ENCODE results near the gene IFNAR2.

IFNAR2 gene

DNA sequence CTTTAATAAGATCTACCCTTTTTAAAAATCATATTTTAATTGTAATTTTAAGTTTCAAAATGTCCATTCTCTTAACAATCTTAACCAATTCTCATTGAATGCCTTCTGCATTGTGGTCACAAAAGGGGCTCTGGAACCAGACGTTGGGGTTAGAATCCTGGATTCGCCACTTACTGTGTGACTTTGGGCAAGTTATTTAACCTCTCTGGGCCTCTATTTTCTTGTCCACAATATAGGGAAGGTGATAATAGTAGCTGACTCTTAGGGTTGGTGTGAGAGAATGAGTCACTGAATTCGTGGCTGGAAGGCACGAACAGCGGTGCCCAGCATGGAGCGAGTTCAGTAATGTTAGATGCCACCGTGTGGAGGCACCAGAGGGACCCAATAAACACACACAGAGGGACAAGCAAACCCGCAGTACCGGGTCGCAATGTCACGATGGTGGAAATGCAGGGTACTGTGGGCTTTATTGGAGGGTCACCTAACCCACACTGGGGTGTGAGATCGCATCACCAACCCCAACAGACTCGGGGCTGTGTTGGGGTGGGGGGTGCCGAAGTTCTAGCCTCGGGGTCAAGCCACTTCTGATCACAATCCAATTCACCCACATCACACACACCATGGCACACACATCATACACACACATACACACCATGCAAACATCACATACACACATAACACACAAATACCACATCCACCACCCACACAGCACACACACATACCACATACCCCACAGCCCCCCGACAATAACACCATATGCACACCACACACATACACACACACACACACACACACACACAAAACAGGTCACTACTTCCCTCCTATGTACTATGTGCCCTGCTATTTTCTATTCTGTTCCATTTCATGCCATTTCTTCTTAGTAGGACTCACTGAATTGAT, 27.0 kb upstream of the IFNAR2 start:
- no peak overlapping the region for H3K9ac ChIP-seq (ENCODE audit: low read depth, low read length)
- no peak overlapping the region for H3K4me3 ChIP-seq (ENCODE audit: low read length)
- no peaks in the 10 kb centered on the region for H3K36me3 ChIP-seq (ENCODE audit: insufficient read depth, low read length)
- no peaks in the 10 kb centered on the region for H3K9me3 ChIP-seq (replicated peaks; ENCODE audit: low read length)
- H3K27me3 ChIP-seq (ENCODE audit: control insufficient read depth, insufficient read depth, low read length), result peaks cover 7% of the 10 kb centered on the region
- peaks cover 11% of the 10 kb centered on the region for H3K4me1 ChIP-seq (ENCODE audit: control insufficient read depth, insufficient read depth, low read length)
- no peak overlapping the region for H3K4me2 ChIP-seq (ENCODE audit: low read length)

GRCh38 chr21:33203371-33203724, 26.4 kb upstream of the IFNAR2 start:
- peaks cover 11% of the 10 kb centered on the region for H3K4me1 ChIP-seq (ENCODE audit: control insufficient read depth, insufficient read depth, low read length)

GRCh38 chr21:33205476-33205875, 24.3 kb upstream of the IFNAR2 start:
- H3K9ac ChIP-seq (ENCODE audit: low read depth, low read length), result no peak overlapping the region
- no peaks in the 10 kb centered on the region for H3K36me3 ChIP-seq (ENCODE audit: insufficient read depth, low read length)
- H3K9me3 ChIP-seq (replicated peaks; ENCODE audit: low read length), result no peaks in the 10 kb centered on the region
- H3K4me1 ChIP-seq (ENCODE audit: control insufficient read depth, insufficient read depth, low read length), result peaks cover 11% of the 10 kb centered on the region
- H3K4me2 ChIP-seq (ENCODE audit: low read length), result no peak overlapping the region
- no peak overlapping the region for H3K4me3 ChIP-seq (ENCODE audit: low read length)
- H3K27me3 ChIP-seq (ENCODE audit: control insufficient read depth, insufficient read depth, low read length), result peaks cover 4% of the 10 kb centered on the region

More at GRCh38 chr21:33203371-33203724, 26.4 kb upstream of the IFNAR2 start:
- no peak overlapping the region for H3K9ac ChIP-seq (ENCODE audit: low read depth, low read length)
- no peak overlapping the region for H3K4me3 ChIP-seq (ENCODE audit: low read length)
- no peaks in the 10 kb centered on the region for H3K9me3 ChIP-seq (replicated peaks; ENCODE audit: low read length)
- H3K36me3 ChIP-seq (ENCODE audit: insufficient read depth, low read length), result no peaks in the 10 kb centered on the region
- peaks cover 3% of the 10 kb centered on the region for H3K27me3 ChIP-seq (ENCODE audit: control insufficient read depth, insufficient read depth, low read length)
- peak overlapping the region; percentile 9 for H3K4me2 ChIP-seq (ENCODE audit: low read length)

- H3K36me3 ChIP-seq (ENCODE audit: insufficient read depth, low read length), result no peaks in the 10 kb centered on the region
- H3K4me1 ChIP-seq (ENCODE audit: control insufficient read depth, insufficient read depth, low read length), result peaks cover 11% of the 10 kb centered on the region
- H3K27me3 ChIP-seq (ENCODE audit: control insufficient read depth, insufficient read depth, low read length), result peaks cover 6% of the 10 kb centered on the region
- H3K9ac ChIP-seq (ENCODE audit: low read depth, low read length), result no peak overlapping the region
- no peak overlapping the region for H3K4me2 ChIP-seq (ENCODE audit: low read length)
- H3K4me3 ChIP-seq (ENCODE audit: low read length), result no peak overlapping the region
- no peaks in the 10 kb centered on the region for H3K9me3 ChIP-seq (replicated peaks; ENCODE audit: low read length)
Observed at GRCh38 chr21:33206771-33207281, 22.9 kb upstream of the IFNAR2 start.

- H3K36me3 ChIP-seq (ENCODE audit: insufficient read depth, low read length), result no peaks in the 10 kb centered on the region
- peaks cover 11% of the 10 kb centered on the region for H3K4me1 ChIP-seq (ENCODE audit: control insufficient read depth, insufficient read depth, low read length)
- no peak overlapping the region for H3K9ac ChIP-seq (ENCODE audit: low read depth, low read length)
- no peak overlapping the region for H3K4me2 ChIP-seq (ENCODE audit: low read length)
- H3K9me3 ChIP-seq (replicated peaks; ENCODE audit: low read length), result no peaks in the 10 kb centered on the region
- peaks cover 6% of the 10 kb centered on the region for H3K27me3 ChIP-seq (ENCODE audit: control insufficient read depth, insufficient read depth, low read length)
- H3K4me3 ChIP-seq (ENCODE audit: low read length), result no peak overlapping the region
Observed at GRCh38 chr21:33207449-33208149, 22.1 kb upstream of the IFNAR2 start.

DNA sequence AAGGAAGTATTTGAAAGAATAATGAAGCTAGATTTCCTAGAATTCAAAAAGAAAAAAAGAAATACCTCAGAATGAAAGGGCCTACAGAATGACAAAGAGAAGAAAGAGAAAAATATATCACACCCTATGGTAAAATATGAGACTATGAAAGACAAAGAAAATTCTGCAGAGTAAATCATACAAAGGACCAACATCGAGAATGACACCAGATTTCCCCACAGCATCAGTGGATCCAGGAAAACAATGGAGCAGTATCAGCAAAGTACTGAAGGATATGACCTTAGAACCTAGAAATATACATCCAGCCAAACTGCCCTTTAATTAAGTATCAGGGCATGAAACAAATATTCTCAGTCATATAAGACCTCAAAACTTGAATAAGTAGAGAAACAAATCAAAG, 21.2 kb upstream of the IFNAR2 start:
- no peak overlapping the region for H3K4me2 ChIP-seq (ENCODE audit: low read length)
- H3K4me1 ChIP-seq (ENCODE audit: control insufficient read depth, insufficient read depth, low read length), result peaks cover 5% of the 10 kb centered on the region
- no peaks in the 10 kb centered on the region for H3K9me3 ChIP-seq (replicated peaks; ENCODE audit: low read length)
- no peak overlapping the region for H3K4me3 ChIP-seq (ENCODE audit: low read length)
- no peak overlapping the region for H3K9ac ChIP-seq (ENCODE audit: low read depth, low read length)
- H3K36me3 ChIP-seq (ENCODE audit: insufficient read depth, low read length), result no peaks in the 10 kb centered on the region
- H3K27me3 ChIP-seq (ENCODE audit: control insufficient read depth, insufficient read depth, low read length), result peaks cover 6% of the 10 kb centered on the region

DNA sequence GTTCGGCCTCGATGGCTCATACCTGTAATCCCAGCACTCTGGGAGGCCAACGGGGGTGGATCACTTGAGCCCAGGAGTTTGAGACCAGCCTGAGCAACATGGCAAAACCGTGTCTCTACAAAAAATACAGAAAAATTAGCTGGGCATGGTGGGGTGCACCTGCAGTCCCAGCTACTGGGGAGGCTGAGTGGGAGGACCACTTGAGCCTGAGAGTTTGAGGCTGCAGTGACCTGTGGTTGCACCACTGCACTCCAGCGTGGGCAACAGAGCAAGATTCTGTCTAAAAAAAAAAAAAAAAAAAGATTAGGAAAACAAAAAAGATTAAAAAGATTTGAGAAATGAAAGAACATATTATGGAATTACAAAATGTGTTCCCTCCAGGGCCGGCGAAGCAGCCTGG, 18.4 kb upstream of the IFNAR2 start:
- H3K4me1 ChIP-seq (ENCODE audit: control insufficient read depth, insufficient read depth, low read length), result no peaks in the 10 kb centered on the region
- no peak overlapping the region for H3K4me2 ChIP-seq (ENCODE audit: low read length)
- H3K27me3 ChIP-seq (ENCODE audit: control insufficient read depth, insufficient read depth, low read length), result peaks cover 20% of the 10 kb centered on the region
- H3K9me3 ChIP-seq (replicated peaks; ENCODE audit: low read length), result no peaks in the 10 kb centered on the region
- no peaks in the 10 kb centered on the region for H3K36me3 ChIP-seq (ENCODE audit: insufficient read depth, low read length)
- no peak overlapping the region for H3K4me3 ChIP-seq (ENCODE audit: low read length)
- H3K9ac ChIP-seq (ENCODE audit: low read depth, low read length), result no peak overlapping the region

GRCh38 chr21:33211732-33212131, 18.0 kb upstream of the IFNAR2 start:
- peaks cover 20% of the 10 kb centered on the region for H3K27me3 ChIP-seq (ENCODE audit: control insufficient read depth, insufficient read depth, low read length)
- H3K9me3 ChIP-seq (replicated peaks; ENCODE audit: low read length), result no peaks in the 10 kb centered on the region
- H3K4me2 ChIP-seq (ENCODE audit: low read length), result no peak overlapping the region
- no peak overlapping the region for H3K4me3 ChIP-seq (ENCODE audit: low read length)
- no peaks in the 10 kb centered on the region for H3K4me1 ChIP-seq (ENCODE audit: control insufficient read depth, insufficient read depth, low read length)
- H3K9ac ChIP-seq (ENCODE audit: low read depth, low read length), result no peak overlapping the region
- no peaks in the 10 kb centered on the region for H3K36me3 ChIP-seq (ENCODE audit: insufficient read depth, low read length)

DNA sequence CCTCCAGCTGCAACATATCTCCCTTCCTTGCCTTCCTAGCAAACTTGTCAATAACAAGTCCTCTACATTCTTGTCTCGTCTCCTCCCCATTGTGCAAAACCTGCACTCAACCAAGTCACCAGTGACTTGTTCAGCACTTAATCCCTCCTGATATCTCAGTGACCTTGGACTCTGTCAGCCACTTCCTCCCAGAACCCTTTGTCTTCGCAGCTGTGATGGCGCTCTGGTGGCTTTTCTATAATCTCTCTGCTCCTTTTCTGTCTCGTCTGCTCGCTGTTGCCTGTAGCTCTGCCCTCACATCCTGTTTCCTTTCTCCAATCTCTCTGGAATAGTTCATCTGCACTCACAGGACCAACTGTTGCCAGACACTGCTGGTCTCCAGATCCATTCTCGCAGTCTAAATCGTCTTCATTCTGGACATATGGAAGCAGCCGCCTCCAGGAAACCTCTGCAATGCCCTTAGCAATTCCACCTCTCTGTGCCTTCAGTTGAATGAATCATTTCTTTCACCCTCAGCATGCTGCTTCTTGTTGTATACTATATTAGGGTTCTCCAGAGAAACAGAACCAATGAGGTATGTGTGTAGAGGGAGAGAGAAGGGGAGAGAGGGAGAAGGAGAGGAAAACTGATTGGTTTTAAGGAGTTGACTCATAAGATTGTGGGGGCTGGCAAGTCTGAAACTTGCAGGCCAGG, 17.4 kb upstream of the IFNAR2 start:
- H3K4me1 ChIP-seq (ENCODE audit: control insufficient read depth, insufficient read depth, low read length), result no peaks in the 10 kb centered on the region
- H3K4me3 ChIP-seq (ENCODE audit: low read length), result no peak overlapping the region
- H3K4me2 ChIP-seq (ENCODE audit: low read length), result no peak overlapping the region
- no peaks in the 10 kb centered on the region for H3K9me3 ChIP-seq (replicated peaks; ENCODE audit: low read length)
- H3K9ac ChIP-seq (ENCODE audit: low read depth, low read length), result no peak overlapping the region
- H3K36me3 ChIP-seq (ENCODE audit: insufficient read depth, low read length), result no peaks in the 10 kb centered on the region
- peaks cover 20% of the 10 kb centered on the region for H3K27me3 ChIP-seq (ENCODE audit: control insufficient read depth, insufficient read depth, low read length)

GRCh38 chr21:33214056-33214455, 15.7 kb upstream of the IFNAR2 start:
- Histone ChIP-seq H3K4me1 (ENCODE audit: control insufficient read depth, insufficient read depth, low read length) (no peaks in the 10 kb centered on the region), H3K27me3 (ENCODE audit: control insufficient read depth, insufficient read depth, low read length) (peaks cover 20% of the 10 kb centered on the region), H3K9me3 (replicated peaks; ENCODE audit: low read length) (no peaks in the 10 kb centered on the region), H3K9ac (ENCODE audit: low read depth, low read length) (no peak overlapping the region), H3K36me3 (ENCODE audit: insufficient read depth, low read length) (no peaks in the 10 kb centered on the region), H3K4me2 (ENCODE audit: low read length) (no peak overlapping the region), H3K4me3 (ENCODE audit: low read length) (no peak overlapping the region)

- Histone ChIP-seq H3K4me1 (ENCODE audit: control insufficient read depth, insufficient read depth, low read length) (no peaks in the 10 kb centered on the region), H3K9ac (ENCODE audit: low read depth, low read length) (no peak overlapping the region), H3K4me2 (ENCODE audit: low read length) (no peak overlapping the region), H3K4me3 (ENCODE audit: low read length) (no peak overlapping the region), H3K27me3 (ENCODE audit: control insufficient read depth, insufficient read depth, low read length) (peaks cover 13% of the 10 kb centered on the region), H3K36me3 (ENCODE audit: insufficient read depth, low read length) (no peaks in the 10 kb centered on the region), H3K9me3 (replicated peaks; ENCODE audit: low read length) (no peaks in the 10 kb centered on the region)
Observed at GRCh38 chr21:33217138-33217520, 12.6 kb upstream of the IFNAR2 start.

Measured in skeletal muscle satellite cell (primary cell).